Calu3 (cell line): Measurements from ENCODE around the gene FTO. TPM values are rescaled to one million over a fixed set of nuclear protein-coding genes. Genes with fewer than 3 reads are reported as not detected.

Experiments
- BruUV-seq: library from RNA; stranded (reverse); fragments of 400-500 nt; replicated peaks from 2 replicates; lab custom pipeline; 2021; lab: Mats Ljungman, UMichigan
- CTCF ChIA-PET: fragments of 300-600 bp; sonication (Branson Sonifier 250); formaldehyde crosslinking; loops from one replicate; lab custom pipeline; 2022; ENCODE audit warnings: antibody characterized with exemption; lab: Charles Lee
- DNase-seq: peaks from one replicate; pipeline ENCODE4 v3.0.0; 2022
- H3K27ac Mint-ChIP-seq: one replicate; pipeline ENCODE4 v1.8.0; 2022; ENCODE audit warnings: mixed read lengths; ENCODE audit not compliant: unreplicated experiment
- H3K27me3 Mint-ChIP-seq: one replicate; pipeline ENCODE4 v1.8.0; 2022; ENCODE audit warnings: mixed read lengths; ENCODE audit not compliant: unreplicated experiment
- H3K36me3 Mint-ChIP-seq: one replicate; pipeline ENCODE4 v1.8.0; 2022; ENCODE audit warnings: mild to moderate bottlenecking, moderate library complexity, mixed read lengths; ENCODE audit not compliant: insufficient read depth, unreplicated experiment
- H3K4me1 Mint-ChIP-seq: one replicate; pipeline ENCODE4 v1.8.0; 2022; ENCODE audit warnings: mild to moderate bottlenecking, low read depth, mixed read lengths; ENCODE audit not compliant: unreplicated experiment
- H3K4me3 Mint-ChIP-seq: one replicate; pipeline ENCODE4 v1.8.0; 2022; ENCODE audit warnings: mild to moderate bottlenecking, low read depth, moderate library complexity, mixed read lengths; ENCODE audit not compliant: unreplicated experiment
- H3K9me3 Mint-ChIP-seq: one replicate; pipeline ENCODE4 v1.8.0; 2022; ENCODE audit warnings: low read depth, mixed read lengths; ENCODE audit not compliant: unreplicated experiment
- CTCF ChIP-seq: fragments of 200-600 bp; IDR thresholded peaks from one replicate; pipeline ENCODE4 v1.8.0; 2022; ENCODE audit warnings: antibody characterized with exemption; ENCODE audit not compliant: unreplicated experiment
- intact Hi-C: fragments of 100-400 bp; cut with micrococcal nuclease; formaldehyde crosslinking; loops from one replicate; pipeline ENCODE4 v1.10.0; 2022; ENCODE audit not compliant: unreplicated experiment
- total RNA-seq: library from RNA; stranded (reverse); gene quantifications from 2 replicates; pipeline ENCODE4 v1.2.3, GENCODE V29; 2022

Gene FTO
- total RNA-seq, 1 experiment from 2014 or later = 68.9 TPM

- no TSS peak for BruUV-seq
- Mint-ChIP-seq H3K4me3 (no peak overlapping the region), H3K27me3 (no peaks in the 10 kb centered on the region), H3K36me3 (no peaks in the 10 kb centered on the region), H3K27ac (no peak overlapping the region), H3K4me1 (peaks cover 9% of the 10 kb centered on the region), H3K9me3 (no peaks in the 10 kb centered on the region)
- TF ChIP-seq CTCF = no peak
- CTCF ChIA-PET = interaction anchor here (0.5 kb wide), 1 partner anchor 231 kb away, joined by 4 read pairs; no protein-coding TSS in a partner anchor
- intact Hi-C loops = no loop called here
- DNase-seq = no peak
These were observed 399.2 kb downstream of the FTO start for GRCh38 chr16:54102888-54103866.

GRCh38 chr16:54106057-54106456 lies 402.1 kb downstream of the FTO start:
- no peak overlapping the region for H3K4me3 Mint-ChIP-seq
- H3K36me3 Mint-ChIP-seq = no peaks in the 10 kb centered on the region
- intact Hi-C loops = no loop called here
- BruUV-seq = no TSS peak
- TF ChIP-seq CTCF = no peak
- H3K4me1 Mint-ChIP-seq = peaks cover 9% of the 10 kb centered on the region
- peak; percentile 39 for DNase-seq
- CTCF ChIA-PET = interaction anchor here (0.6 kb wide), 1 partner anchor 9 kb away, joined by 3 read pairs; no protein-coding TSS in a partner anchor
- no peak overlapping the region for H3K27ac Mint-ChIP-seq
- H3K9me3 Mint-ChIP-seq = no peaks in the 10 kb centered on the region
- H3K27me3 Mint-ChIP-seq = no peaks in the 10 kb centered on the region

- no peak for TF ChIP-seq CTCF
- H3K27ac Mint-ChIP-seq = no peak overlapping the region
- H3K4me1 Mint-ChIP-seq = peaks cover 9% of the 10 kb centered on the region
- CTCF ChIA-PET = interaction anchor here (1.0 kb wide), 1 partner anchor 16 kb away, joined by 4 read pairs; no protein-coding TSS in a partner anchor
- intact Hi-C loops = no loop called here
- H3K9me3 Mint-ChIP-seq = no peaks in the 10 kb centered on the region
- H3K27me3 Mint-ChIP-seq = no peaks in the 10 kb centered on the region
- no TSS peak for BruUV-seq
- DNase-seq = no peak
- no peaks in the 10 kb centered on the region for H3K36me3 Mint-ChIP-seq
- H3K4me3 Mint-ChIP-seq = no peak overlapping the region
These were observed 403.7 kb downstream of the FTO start for GRCh38 chr16:54107583-54108202.

- BruUV-seq = no TSS peak
- H3K4me1 Mint-ChIP-seq = peaks cover 9% of the 10 kb centered on the region
- H3K9me3 Mint-ChIP-seq = peaks cover 2% of the 10 kb centered on the region
- intact Hi-C loops = no loop called here
- no peak for TF ChIP-seq CTCF
- no peak overlapping the region for H3K4me3 Mint-ChIP-seq
- CTCF ChIA-PET = no interaction called here
- no peaks in the 10 kb centered on the region for H3K27me3 Mint-ChIP-seq
- no peak overlapping the region for H3K27ac Mint-ChIP-seq
- DNase-seq = no peak
- no peaks in the 10 kb centered on the region for H3K36me3 Mint-ChIP-seq
These were observed 406.3 kb downstream of the FTO start for GRCh38 chr16:54110016-54110981.
